ENCODE measurements around the gene SHF.

DNA sequence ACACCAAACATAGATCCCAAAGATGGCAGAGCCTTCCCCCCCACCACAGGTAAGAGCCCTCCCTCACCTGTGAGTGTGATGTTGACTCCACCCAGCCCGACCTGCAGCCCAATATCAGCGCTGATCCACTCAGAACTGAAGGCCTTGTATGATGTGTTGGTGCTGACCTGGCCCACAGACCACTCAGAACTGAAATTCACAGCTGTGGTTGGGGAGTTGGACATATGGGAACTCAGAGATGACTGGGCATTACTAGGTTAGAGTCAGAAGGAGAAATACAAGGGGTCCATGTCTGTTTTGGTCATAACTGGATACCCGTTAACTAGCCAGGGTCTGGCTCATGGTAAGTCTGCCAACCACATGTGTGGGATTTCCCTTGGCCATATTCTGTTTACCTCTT lies 66.7 kb downstream of the SHF start:
- TF ChIP-seq POLR2A (IDR thresholded peaks at IDR 0.05; ENCODE audit: low read depth, low read length) (no peak), TAF1 (IDR thresholded peaks at IDR 0.05; ENCODE audit: low read depth, low read length) (no peak), POLR2AphosphoS5 (IDR thresholded peaks at IDR 0.05; ENCODE audit: low read depth, low read length) (no peak)
